Measurements from ENCODE around the gene CD3D. TPM values are rescaled to one million over a fixed set of nuclear protein-coding genes. Genes with fewer than 3 reads are reported as not detected.

The CD3D gene
- total RNA-seq, 1 donor from 2014 or later: 1.8 TPM

DNA sequence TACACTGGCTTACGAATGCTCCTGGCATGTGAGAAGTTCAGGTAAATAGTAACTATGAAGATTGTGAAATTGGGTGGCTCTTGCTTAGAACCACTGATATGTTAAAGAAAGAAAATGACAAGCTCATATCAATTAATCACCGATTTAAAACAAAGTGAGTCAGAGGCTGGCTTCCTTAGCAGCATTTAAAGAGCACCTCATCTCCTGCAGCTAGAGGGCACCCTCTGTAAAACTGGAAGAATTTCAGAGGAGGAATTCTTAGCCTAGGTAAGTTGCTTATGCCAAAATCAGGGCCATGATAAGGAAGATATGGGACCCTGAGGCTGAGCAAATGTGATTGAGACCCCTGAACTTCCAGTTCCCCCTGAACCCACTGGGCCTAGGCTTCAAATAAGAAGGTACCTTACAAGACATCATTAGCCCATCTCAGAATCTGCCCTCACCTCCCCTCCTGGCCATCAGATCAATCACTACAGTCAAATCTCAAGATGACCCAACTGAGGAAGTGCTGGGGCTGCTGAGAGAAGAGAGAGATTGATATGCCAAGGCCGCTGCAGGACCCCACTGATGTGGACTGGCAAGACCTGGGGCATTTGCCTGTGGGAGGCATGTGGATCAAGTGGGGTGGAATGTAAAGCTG is 46.6 kb downstream of the CD3D start:
- H3K9me3 Mint-ChIP-seq: no peaks in the 10 kb centered on the region
- CTCF ChIA-PET: interaction anchor here (0.7 to 2.1 kb wide), 23 partner anchors 9 to 480 kb away, joined by 3 to 22 read pairs (median 5); partner anchors contain the start of genes CD3E, MPZL2 and UBE4A

DNA sequence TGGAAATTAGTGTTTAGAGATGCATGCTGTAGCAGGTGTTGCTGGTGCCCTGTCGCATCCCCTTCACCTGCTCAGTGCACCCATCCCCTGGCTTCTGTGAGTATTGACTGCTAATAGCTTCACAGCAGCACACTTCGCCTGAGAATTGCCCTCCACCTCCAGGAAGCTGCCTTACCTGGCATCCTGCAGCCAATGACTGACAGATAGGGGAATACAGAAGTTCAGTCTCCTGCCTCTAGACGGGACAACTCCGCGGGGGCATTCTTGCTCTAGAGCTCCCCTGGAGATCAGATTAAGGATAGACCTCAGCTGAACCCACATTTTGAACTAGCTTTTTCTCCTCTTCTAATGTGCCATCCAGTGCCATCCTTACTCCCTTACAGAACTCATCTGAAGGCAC is 47.3 kb downstream of the CD3D start:
- no peak for ATAC-seq (ENCODE audit: low read depth)
- no peak for DNase-seq
- TF ChIP-seq, protein P1, sequence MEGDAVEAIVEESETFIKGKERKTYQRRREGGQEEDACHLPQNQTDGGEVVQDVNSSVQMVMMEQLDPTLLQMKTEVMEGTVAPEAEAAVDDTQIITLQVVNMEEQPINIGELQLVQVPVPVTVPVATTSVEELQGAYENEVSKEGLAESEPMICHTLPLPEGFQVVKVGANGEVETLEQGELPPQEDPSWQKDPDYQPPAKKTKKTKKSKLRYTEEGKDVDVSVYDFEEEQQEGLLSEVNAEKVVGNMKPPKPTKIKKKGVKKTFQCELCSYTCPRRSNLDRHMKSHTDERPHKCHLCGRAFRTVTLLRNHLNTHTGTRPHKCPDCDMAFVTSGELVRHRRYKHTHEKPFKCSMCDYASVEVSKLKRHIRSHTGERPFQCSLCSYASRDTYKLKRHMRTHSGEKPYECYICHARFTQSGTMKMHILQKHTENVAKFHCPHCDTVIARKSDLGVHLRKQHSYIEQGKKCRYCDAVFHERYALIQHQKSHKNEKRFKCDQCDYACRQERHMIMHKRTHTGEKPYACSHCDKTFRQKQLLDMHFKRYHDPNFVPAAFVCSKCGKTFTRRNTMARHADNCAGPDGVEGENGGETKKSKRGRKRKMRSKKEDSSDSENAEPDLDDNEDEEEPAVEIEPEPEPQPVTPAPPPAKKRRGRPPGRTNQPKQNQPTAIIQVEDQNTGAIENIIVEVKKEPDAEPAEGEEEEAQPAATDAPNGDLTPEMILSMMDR (IDR thresholded peaks at IDR 0.05): no peak
- ChIA-PET CTCF (interaction anchor here (0.7 to 2.1 kb wide), 24 partner anchors 9 to 479 kb away, joined by 3 to 22 read pairs (median 4); partner anchors contain the start of genes CD3E, MPZL2 and UBE4A), POLR2A (interaction anchor here (1.4 kb wide), 1 partner anchor 64 kb away, joined by 3 read pairs; the partner anchor contains the start of gene UBE4A)
- H3K27ac Mint-ChIP-seq: no peak overlapping the region
- H3K36me3 Mint-ChIP-seq (ENCODE audit: low read depth): no peaks in the 10 kb centered on the region
- H3K4me1 Mint-ChIP-seq: no peaks in the 10 kb centered on the region
- intact Hi-C loops (cut with micrococcal nuclease): no loop called here
- H3K4me3 Mint-ChIP-seq: no peak overlapping the region
- no peaks in the 10 kb centered on the region for H3K9me3 Mint-ChIP-seq
- H3K27me3 Mint-ChIP-seq: peaks cover 13% of the 10 kb centered on the region

More for the DNA sequence above, 46.6 kb downstream of the CD3D start:
- no peak for DNase-seq
- POLR2A ChIA-PET: interaction anchor here (0.8 to 1.4 kb wide), 2 partner anchors 58 to 63 kb away, joined by 3 read pairs; partner anchors contain the start of gene UBE4A
- H3K27me3 Mint-ChIP-seq: peaks cover 11% of the 10 kb centered on the region
- H3K27ac Mint-ChIP-seq: no peak overlapping the region
- ATAC-seq (ENCODE audit: low read depth): peak; percentile 34
- intact Hi-C loops (cut with micrococcal nuclease): loop anchor here (1.0 kb wide), 2 partner anchors 57 to 192 kb away; no protein-coding TSS in a partner anchor
- H3K4me1 Mint-ChIP-seq: no peaks in the 10 kb centered on the region
- TF ChIP-seq, protein P1 (IDR thresholded peaks at IDR 0.05): peak; percentile 44
- H3K36me3 Mint-ChIP-seq (ENCODE audit: low read depth): no peaks in the 10 kb centered on the region
- H3K4me3 Mint-ChIP-seq: no peak overlapping the region

DNA sequence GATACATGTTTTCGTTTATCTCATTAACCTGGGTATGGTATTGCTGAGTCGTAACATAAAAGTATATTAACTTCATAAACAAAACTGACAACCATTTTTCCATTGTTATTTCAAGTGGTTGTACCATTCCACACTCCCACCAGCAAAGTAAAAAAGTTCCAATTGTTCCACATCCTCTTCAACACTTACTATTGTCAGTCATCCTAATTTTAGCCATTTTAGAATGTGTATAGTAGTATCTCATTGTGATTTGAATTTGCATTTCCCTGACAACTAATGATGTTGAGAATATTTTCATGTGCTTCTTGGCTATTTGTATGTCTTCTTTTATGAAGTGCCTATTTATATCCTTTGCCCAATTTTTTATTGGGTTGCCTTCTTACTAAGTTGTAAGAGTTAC is 48.5 kb downstream of the CD3D start:
- ATAC-seq (ENCODE audit: low read depth): no peak
- Mint-ChIP-seq H3K4me1 (no peaks in the 10 kb centered on the region), H3K27ac (no peak overlapping the region), H3K27me3 (peaks cover 15% of the 10 kb centered on the region), H3K36me3 (ENCODE audit: low read depth) (no peaks in the 10 kb centered on the region), H3K4me3 (no peak overlapping the region), H3K9me3 (no peaks in the 10 kb centered on the region)
- POLR2A ChIA-PET: no interaction called here
- no peak for DNase-seq
- TF ChIP-seq, protein P1 (IDR thresholded peaks at IDR 0.05): no peak
- intact Hi-C loops (cut with micrococcal nuclease): no loop called here
- CTCF ChIA-PET: no interaction called here

DNA sequence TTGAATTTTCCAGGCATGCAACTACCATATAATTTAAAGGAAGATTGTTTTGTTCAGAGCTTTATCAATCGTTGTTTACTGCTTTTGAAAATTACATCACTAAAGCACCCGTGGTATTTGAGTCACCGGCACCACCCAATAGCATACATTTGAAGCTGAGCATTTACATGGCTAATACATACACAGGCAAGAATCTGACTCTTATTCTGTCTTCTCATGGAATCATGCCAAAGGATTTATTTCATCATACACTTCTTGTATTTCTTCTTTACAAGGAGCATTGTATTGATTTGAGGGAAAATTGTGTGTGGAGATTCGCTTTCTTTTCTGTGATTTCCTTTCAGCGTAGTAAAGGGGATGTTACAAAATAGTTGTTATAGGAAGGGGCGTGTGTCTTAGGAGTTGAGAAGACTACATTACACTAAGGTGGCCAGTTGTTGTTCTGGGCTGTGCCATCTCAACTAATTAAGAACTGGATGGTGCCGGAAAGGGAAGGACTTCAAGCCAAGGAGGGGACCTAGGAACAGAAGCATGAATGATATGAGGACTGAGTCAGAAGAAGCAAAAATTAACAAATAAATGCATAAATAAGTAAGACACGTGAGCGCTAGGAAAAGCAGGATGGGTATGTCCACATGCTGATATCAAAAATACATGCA is 50.9 kb downstream of the CD3D start:
- CTCF ChIA-PET: interaction anchor here (0.5 to 4.1 kb wide), 5 partner anchors 10 to 96 kb away, joined by 3 to 54 read pairs (median 4); no protein-coding TSS in a partner anchor
- ATAC-seq (ENCODE audit: low read depth) (no peak), DNase-seq (no peak)
- no peak overlapping the region for H3K4me3 Mint-ChIP-seq
- peaks cover 15% of the 10 kb centered on the region for H3K27me3 Mint-ChIP-seq
- TF ChIP-seq, protein P1 (IDR thresholded peaks at IDR 0.05): no peak
- H3K27ac Mint-ChIP-seq: no peak overlapping the region
- no peaks in the 10 kb centered on the region for H3K9me3 Mint-ChIP-seq
- intact Hi-C loops (cut with micrococcal nuclease): loop anchor here (1.0 kb wide), 3 partner anchors 93 to 197 kb away; no protein-coding TSS in a partner anchor
- H3K4me1 Mint-ChIP-seq: no peaks in the 10 kb centered on the region
- H3K36me3 Mint-ChIP-seq (ENCODE audit: low read depth): no peaks in the 10 kb centered on the region
- POLR2A ChIA-PET: interaction anchor here (0.9 kb wide), 1 partner anchor 93 kb away, joined by 3 read pairs; no protein-coding TSS in a partner anchor

DNA sequence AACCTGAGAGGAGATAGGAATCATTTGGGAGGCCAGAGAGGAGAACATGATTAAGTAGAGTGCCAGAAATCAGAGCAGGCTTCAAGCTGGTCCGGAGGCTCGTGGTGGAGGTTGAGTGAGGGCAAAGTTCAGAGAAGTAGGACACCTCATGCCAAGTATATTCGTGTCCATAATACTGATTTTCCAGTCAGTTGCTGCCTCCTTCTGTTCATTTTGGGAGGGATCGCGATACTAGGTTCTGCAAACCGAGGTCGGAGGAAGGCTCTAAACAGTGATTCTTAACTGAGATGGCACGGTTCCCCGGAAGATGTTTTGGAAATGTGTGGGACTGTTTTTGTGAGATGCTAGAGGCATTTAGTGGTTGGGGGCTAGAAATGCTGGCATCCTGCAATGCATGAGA is 51.6 kb downstream of the CD3D start:
- ChIA-PET POLR2A (interaction anchor here (0.5 to 0.9 kb wide), 2 partner anchors 33 to 92 kb away, joined by 3 read pairs; no protein-coding TSS in a partner anchor), CTCF (interaction anchor here (0.5 to 4.1 kb wide), 5 partner anchors 9 to 96 kb away, joined by 3 to 54 read pairs (median 4); no protein-coding TSS in a partner anchor)
- H3K36me3 Mint-ChIP-seq (ENCODE audit: low read depth): no peaks in the 10 kb centered on the region
- intact Hi-C loops (cut with micrococcal nuclease): loop anchor here (1.0 kb wide), 3 partner anchors 93 to 197 kb away; no protein-coding TSS in a partner anchor
- TF ChIP-seq, protein P1 (IDR thresholded peaks at IDR 0.05): no peak
- no peaks in the 10 kb centered on the region for H3K4me1 Mint-ChIP-seq
- H3K9me3 Mint-ChIP-seq: no peaks in the 10 kb centered on the region
- H3K27me3 Mint-ChIP-seq: peaks cover 15% of the 10 kb centered on the region
- H3K4me3 Mint-ChIP-seq: no peak overlapping the region
- H3K27ac Mint-ChIP-seq: no peak overlapping the region
- ATAC-seq (ENCODE audit: low read depth) (peak; percentile 37), DNase-seq (no peak)
